ENCODE results near the gene NRSN1. TPM values are rescaled to one million over a fixed set of nuclear protein-coding genes. Genes with fewer than 3 reads are reported as not detected.

Gene NRSN1
- total and polyA plus RNA-seq, 9 donors: 0.13 TPM; not detected in 8

DNA sequence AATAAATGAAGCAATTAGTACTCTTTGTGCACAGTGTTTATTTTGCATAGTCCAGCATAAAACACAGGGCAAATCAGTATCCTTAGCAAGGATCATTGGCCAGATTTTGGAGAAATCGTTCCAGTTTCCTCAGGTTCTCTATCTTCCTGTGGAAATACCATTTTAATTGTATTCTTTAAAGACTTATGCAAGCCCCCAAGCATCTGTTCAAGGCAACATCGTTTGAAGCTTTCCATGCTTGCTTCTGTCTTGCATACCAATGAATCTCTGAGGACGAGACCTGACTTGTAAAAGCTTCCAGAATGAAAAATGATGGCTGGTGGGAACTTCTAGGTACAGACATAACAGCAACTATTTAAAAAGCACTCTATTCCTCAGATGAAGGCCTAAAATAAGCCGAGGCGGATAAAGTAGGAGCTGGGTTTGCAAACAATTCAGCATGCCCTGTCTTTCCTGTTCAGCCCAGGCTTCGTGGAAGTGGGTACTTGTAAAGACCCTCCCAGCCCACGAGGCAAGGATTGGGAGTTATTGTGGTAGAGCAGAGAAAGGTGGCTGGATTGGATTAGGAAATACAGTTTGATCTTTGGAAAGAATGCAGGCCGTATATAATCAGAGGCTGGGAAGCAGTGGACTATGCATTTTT, 21.6 kb downstream of the NRSN1 start:
- TF ChIP-seq POLR2A (IDR thresholded peaks at IDR 0.05): no peak
- TF ChIP-seq CTCF (IDR thresholded peaks at IDR 0.05): no peak
- Histone ChIP-seq H3K9me3 (no peaks in the 10 kb centered on the region), H3K4me1 (ENCODE audit: insufficient read depth) (no peaks in the 10 kb centered on the region), H3K4me3 (no peak overlapping the region), H3K27me3 (no peaks in the 10 kb centered on the region), H3K27ac (no peak overlapping the region), H3K36me3 (no peaks in the 10 kb centered on the region)
- no peak for DNase-seq
- WGBS, 3 donors: 52 to 54% (median 53%) methylated on average over 8 of the region's 8 CpGs
- intact Hi-C loops (cut with DNase I): no loop called here

DNA sequence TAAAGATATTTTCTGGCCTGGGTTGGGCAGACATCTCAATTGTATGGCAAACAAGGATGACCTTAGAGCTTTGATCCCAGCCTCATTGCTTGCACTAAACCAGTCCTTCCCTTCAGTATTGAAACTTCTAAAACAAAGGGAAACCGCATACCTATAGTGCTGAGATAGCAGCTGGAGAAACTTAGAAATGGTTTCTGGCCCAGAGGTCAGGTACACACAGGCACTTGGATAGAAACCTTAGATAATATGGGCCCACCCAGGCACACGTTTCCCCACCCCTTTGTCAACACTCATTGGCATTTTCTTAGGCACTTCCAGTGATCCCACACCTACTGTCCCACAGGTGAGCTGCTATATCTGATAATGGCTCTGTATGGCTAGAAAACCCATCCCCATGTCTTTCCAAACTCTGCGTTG, 22.1 kb downstream of the NRSN1 start:
- Histone ChIP-seq H3K36me3 (no peaks in the 10 kb centered on the region), H3K27ac (no peak overlapping the region), H3K27me3 (no peaks in the 10 kb centered on the region), H3K4me1 (ENCODE audit: insufficient read depth) (no peaks in the 10 kb centered on the region), H3K9me3 (no peaks in the 10 kb centered on the region), H3K4me3 (no peak overlapping the region)
- intact Hi-C loops (cut with DNase I): no loop called here
- DNase-seq: no peak
- no peak for TF ChIP-seq CTCF (IDR thresholded peaks at IDR 0.05)
- no peak for TF ChIP-seq EP300 (IDR thresholded peaks at IDR 0.05)
- no peak for TF ChIP-seq POLR2A (IDR thresholded peaks at IDR 0.05)
- 74 to 79% (median 76%) methylated on average over 3 of the region's 3 CpGs for whole genome bisulfite sequencing, 3 donors

DNA sequence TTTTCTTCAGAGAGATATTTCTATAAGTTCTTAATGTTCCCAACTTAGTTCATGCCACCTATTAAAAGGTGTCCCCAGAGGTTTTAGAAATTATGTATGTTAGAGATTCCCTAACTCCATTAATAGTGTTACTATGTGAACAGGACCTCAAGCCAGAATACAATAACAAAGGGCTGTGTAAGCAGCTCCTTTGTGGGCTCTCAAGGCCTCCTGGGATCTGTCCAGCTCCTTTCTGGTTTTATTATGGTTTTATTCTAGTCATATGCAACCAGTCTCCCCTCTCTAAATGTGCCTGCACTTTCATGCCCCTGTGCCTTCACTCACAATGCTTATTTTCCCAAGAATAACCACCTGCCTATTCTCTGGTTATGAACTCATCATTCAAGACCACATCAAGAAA, 22.7 kb downstream of the NRSN1 start:
- Histone ChIP-seq H3K4me1 (ENCODE audit: insufficient read depth) (no peaks in the 10 kb centered on the region), H3K4me3 (no peak overlapping the region), H3K27ac (no peak overlapping the region), H3K36me3 (no peaks in the 10 kb centered on the region), H3K9me3 (no peaks in the 10 kb centered on the region), H3K27me3 (no peaks in the 10 kb centered on the region)
- DNase-seq: no peak
- intact Hi-C loops (cut with DNase I): no loop called here
- no peak for TF ChIP-seq CTCF (IDR thresholded peaks at IDR 0.05)
- TF ChIP-seq POLR2A (IDR thresholded peaks at IDR 0.05): no peak
- no peak for TF ChIP-seq EP300 (IDR thresholded peaks at IDR 0.05)

DNA sequence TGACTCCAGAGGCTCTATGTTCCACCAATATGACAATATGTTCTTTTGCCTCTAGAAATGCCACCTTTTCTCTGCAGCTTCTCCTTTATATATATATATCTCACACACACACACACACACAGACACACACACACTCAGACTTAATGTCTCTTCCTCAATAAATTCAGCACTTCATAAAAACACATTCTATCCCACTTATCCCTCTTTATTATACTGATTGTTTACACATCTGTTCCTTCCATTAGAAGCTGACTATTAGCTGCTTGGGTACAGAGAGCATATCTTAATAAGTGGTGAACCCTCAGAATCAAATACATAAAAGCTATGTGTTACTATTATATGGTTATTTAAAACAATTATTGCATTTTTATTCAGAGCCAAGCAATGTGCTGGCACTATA, 23.3 kb downstream of the NRSN1 start:
- no peaks in the 10 kb centered on the region for H3K36me3 ChIP-seq
- TF ChIP-seq CTCF (IDR thresholded peaks at IDR 0.05): no peak
- no peak for TF ChIP-seq POLR2A (IDR thresholded peaks at IDR 0.05)
- no peak for TF ChIP-seq EP300 (IDR thresholded peaks at IDR 0.05)
- H3K4me1 ChIP-seq (ENCODE audit: insufficient read depth): no peaks in the 10 kb centered on the region
- intact Hi-C loops (cut with DNase I): no loop called here
- H3K27ac ChIP-seq: no peak overlapping the region
- H3K9me3 ChIP-seq: no peaks in the 10 kb centered on the region
- H3K4me3 ChIP-seq: no peak overlapping the region
- no peaks in the 10 kb centered on the region for H3K27me3 ChIP-seq
- no peak for DNase-seq
